Activated CD4-positive, CD25-positive, alpha-beta regulatory T cell treated with anti-CD3 and anti-CD28 coated beads, Interleukin-2, amount 50 U/mL, for 72 hours (primary cell): ENCODE measurements around the gene EXOC3L4.

Experiments used
- DNase-seq: peaks from one replicate; pipeline ENCODE4 v3.0.0; 2021

The EXOC3L4 gene

GRCh38 chr14:103123634-103124500 lies 29.3 kb downstream of the EXOC3L4 start:
- DNase-seq = no peak

GRCh38 chr14:103124501-103125001 lies 30.0 kb downstream of the EXOC3L4 start:
- no peak for DNase-seq

GRCh38 chr14:103125098-103126070 lies 30.9 kb downstream of the EXOC3L4 start:
- DNase-seq = no peak

DNA sequence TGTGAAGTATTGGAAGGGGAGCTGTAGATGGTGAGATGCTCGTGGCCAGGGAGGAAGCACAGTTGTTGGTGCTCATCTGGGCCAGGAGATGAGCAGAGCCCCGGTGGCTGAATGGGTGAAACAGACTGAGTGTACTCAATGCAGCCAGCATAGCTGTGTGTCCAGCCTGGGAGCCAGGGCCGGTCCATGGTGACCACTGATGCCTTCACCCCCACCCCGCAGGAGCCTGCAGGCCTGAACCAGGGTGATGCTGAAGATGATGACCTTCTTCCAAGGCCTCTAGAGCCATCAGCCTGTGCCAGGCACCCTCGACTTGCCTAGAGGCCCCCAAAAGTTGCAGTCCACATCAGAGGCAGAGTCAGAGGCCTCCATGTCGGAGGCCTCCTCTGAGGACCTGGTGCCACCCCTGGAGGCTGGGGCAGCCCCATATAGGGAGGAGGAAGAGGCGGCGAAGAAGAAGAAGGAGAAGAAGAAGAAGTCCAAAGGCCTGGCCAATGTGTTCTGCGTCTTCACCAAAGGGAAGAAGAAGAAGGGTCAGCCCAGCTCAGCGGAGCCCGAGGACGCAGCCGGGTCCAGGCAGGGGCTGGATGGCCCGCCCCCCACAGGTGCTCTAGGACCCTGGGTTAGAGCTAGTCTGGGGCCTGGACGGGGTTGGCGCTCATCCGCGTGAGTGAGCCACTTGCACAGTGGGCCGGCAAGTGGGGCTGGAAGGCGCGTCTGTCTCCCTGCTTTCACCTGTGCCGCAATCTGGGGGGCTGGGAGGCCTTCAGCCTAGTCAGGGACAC lies 31.8 kb downstream of the EXOC3L4 start:
- DNase-seq = no peak

- no peak for DNase-seq
Measured at GRCh38 chr14:103126873-103127304, 32.4 kb downstream of the EXOC3L4 start.

- no peak for DNase-seq
Measured at GRCh38 chr14:103127356-103127755, 32.8 kb downstream of the EXOC3L4 start.

DNA sequence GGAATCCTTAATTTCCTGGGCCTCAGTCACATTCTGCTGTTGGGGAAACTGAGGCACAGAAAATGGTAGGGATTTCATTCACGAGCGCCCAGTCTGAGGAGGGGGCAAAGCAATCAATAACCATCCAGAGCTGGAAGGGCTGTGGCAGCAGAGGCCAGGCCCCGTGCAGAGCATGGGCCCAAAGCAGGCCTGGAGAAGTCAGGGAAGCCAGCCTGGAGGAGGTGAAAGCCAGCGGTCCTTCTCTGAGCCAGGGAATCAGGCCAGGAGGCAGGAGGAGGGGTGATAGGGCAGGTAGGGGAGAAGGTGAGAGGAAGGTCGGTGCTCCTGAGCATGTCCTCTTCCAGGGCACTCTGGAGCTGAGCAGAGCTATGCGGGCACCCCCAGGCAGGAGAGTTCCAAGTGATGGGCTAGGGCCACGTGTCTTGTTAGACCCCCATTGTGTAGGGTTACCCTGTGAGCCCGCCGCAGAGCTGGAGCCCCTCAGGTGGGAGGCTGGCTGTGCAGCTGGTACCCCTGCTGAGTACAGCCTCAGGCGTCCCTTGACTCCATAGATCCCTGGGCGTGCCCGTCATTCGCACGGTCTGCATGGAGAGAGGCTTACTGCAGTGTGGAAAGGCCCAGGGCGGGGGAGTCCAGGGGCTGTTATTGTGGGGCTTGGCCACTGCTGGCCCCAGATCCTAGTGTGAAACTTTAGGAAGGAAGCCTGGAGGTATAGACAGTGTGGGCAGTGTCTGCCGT lies 33.5 kb downstream of the EXOC3L4 start:
- no peak for DNase-seq

GRCh38 chr14:103128631-103129300 lies 34.2 kb downstream of the EXOC3L4 start:
- no peak for DNase-seq

DNA sequence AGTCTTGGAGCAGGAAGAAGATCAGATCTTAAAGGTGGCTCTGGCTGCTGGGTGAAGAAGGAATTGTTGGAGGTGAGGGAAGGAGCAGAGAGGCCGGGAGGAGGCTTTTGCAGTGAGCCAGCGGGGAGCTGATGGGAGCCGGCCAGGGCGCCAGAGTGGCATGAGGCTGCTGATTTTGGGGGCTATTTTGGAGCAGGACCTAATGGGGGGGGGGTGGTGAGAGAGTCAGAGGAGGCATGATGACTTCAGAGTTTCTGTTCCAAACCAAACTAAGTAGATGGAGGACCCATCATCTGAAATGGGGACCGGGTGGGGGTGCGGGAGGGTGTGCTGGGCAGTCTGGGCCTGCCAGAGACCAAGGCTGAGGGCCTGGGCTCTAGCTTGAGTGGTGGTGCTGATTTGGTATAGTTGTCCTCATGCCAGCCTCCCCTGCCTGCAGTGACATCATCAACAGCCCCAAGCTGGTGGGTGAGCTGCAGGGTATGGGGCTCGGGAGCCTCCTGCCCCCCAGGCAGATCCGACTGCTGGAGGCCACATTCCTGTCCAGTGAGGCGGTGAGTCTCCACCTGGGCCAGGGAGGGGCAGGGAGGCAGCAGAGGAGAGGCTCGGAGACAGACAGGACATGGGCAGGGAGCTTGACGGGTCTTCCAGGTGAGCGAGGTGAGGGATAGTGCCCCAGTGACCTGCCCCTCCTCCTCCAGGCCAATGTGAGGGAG lies 34.9 kb downstream of the EXOC3L4 start:
- no peak for DNase-seq

DNA sequence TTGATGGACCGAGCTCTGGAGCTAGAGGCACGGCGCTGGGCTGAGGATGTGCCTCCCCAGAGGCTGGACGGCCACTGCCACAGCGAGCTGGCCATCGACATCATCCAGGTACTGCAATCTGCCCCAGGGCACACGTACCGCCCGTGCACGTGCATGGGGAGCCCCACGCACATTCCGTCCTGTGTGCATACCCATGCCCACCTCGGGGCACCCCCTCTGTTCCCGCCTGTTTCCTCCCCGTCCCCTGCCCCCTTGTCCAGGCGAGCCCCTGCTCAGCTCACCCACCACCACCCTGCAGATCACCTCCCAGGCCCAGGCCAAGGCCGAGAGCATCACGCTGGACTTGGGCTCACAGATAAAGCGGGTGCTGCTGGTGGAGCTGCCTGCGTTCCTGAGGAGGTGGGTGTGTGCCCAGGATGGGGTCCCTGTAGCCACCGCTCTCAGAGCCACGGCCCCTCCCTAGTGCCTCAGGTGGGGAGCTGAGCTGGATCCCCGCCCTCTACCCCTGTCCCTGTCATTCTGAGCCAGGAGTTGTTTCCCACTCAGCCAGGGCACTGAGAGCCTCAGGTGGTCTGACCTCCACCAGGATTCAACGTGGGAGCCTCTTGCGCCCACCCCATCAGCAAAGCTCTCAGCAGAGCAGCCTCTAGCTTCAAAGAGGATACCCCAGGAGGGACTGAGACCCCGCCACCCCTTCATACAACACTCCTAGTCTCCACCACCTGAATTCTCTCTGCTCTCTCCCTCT lies 35.7 kb downstream of the EXOC3L4 start:
- no peak for DNase-seq

GRCh38 chr14:103130965-103131364 lies 36.4 kb downstream of the EXOC3L4 start:
- no peak for DNase-seq

GRCh38 chr14:103131580-103131979 lies 37.1 kb downstream of the EXOC3L4 start:
- DNase-seq = no peak

GRCh38 chr14:103132381-103133209 lies 38.1 kb downstream of the EXOC3L4 start:
- DNase-seq = no peak

GRCh38 chr14:103133210-103134140 lies 39.0 kb downstream of the EXOC3L4 start:
- DNase-seq = no peak

GRCh38 chr14:103134405-103134804 lies 39.9 kb downstream of the EXOC3L4 start:
- DNase-seq = no peak

DNA sequence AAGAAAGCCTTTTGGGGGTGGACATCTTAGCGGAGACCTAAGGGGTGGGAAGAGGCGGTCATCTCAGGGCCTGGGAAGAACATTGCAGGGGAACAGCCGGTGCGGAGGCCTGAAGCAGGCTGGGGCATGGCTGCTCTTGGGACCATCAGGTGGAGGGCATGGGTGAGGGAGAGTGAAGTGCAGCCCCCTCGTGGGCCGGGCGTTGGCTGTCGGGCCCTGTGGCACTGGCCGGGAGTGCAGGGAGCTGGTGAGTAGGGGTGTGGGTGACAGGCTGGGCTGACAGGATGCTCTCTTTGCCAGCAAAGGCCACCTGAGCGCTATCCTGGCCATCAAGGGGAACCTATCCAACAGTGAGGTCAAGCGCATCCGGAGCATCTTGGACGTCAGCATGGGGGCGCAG lies 40.4 kb downstream of the EXOC3L4 start:
- no peak for DNase-seq
